ENCODE data around the gene TAPT1. TPM values are rescaled to one million over a fixed set of nuclear protein-coding genes. Genes with fewer than 3 reads are reported as not detected.

Gene TAPT1
- total RNA-seq, 1 experiment from 2014 or later: 11.1 TPM

DNA sequence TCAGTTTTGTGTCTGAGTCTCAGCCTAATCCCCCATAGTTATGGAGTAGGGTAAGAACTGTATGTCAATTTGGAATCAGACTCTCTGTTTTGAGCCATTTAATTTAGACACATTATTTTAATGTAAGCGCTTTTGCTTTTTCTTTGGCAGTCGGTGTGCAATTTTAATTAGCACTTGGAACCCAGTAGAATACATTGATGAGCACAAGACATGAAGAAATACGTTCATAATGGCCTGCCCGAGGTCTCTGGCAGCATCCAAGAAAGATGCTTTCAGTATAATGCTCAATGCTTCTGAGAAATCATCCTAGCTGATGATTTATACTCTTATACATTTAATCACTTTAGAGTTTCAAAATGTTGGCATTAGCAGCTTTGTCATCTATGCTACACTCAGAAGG lies 8.9 kb upstream of the TAPT1 start:
- Histone ChIP-seq H2BK20ac (ENCODE audit: low read depth, low read length, poor library complexity, severe bottlenecking) (no peak overlapping the region), H3K9ac (ENCODE audit: extremely low read depth, insufficient read length, low read length) (no peak overlapping the region), H3K79me2 (ENCODE audit: insufficient read depth, low read length) (no peaks in the 10 kb centered on the region), H2BK15ac (ENCODE audit: low read depth, low read length) (no peak overlapping the region), H3K4me2 (ENCODE audit: insufficient read depth, insufficient read length, low read length) (no peak overlapping the region), H4K5ac (ENCODE audit: insufficient read length, low read depth, low read length) (no peak overlapping the region), H3K14ac (ENCODE audit: insufficient read depth, low read length) (no peak overlapping the region), H2AK5ac (ENCODE audit: insufficient read length, low read length) (no peak overlapping the region), H3K18ac (ENCODE audit: insufficient read length, low read depth, low read length) (no peak overlapping the region), H3K4me1 (ENCODE audit: insufficient read depth, low read length) (peaks cover 5% of the 10 kb centered on the region; the same call in 1 of the 2 replicates), H3K79me1 (ENCODE audit: insufficient read depth, low read depth, low read length, poor library complexity, severe bottlenecking) (no peaks in the 10 kb centered on the region), H3K56ac (ENCODE audit: insufficient read length, low read depth, low read length) (no peak overlapping the region), H3K27me3 (ENCODE audit: insufficient read depth, low read length) (no peaks in the 10 kb centered on the region), H4K91ac (ENCODE audit: insufficient read length, low read depth, low read length) (no peak overlapping the region), H4K8ac (replicated peaks; ENCODE audit: insufficient read length, low read depth, low read length) (no peak overlapping the region), H3K23ac (ENCODE audit: insufficient read length, low read depth, low read length) (no peak overlapping the region), H2BK5ac (ENCODE audit: insufficient read length, low read length) (no peak overlapping the region), H3K9me3 (ENCODE audit: control insufficient read depth, low read depth, low read length) (no peaks in the 10 kb centered on the region), H2AFZ (ENCODE audit: low read length) (no peak overlapping the region), H3K23me2 (ENCODE audit: insufficient read length, low read depth, low read length, poor library complexity, severe bottlenecking) (no peaks in the 10 kb centered on the region), H3K27ac (ENCODE audit: insufficient read length, low read depth, low read length) (no peak overlapping the region), H3K4ac (ENCODE audit: low read depth, low read length) (no peak overlapping the region), H3T11ph (ENCODE audit: low read length) (no peak overlapping the region), H2BK120ac (ENCODE audit: low read depth, low read length, poor library complexity, severe bottlenecking) (no peak overlapping the region), H2BK12ac (ENCODE audit: insufficient read length, low read depth, low read length) (no peak overlapping the region), H4K20me1 (ENCODE audit: control insufficient read depth, insufficient read depth, insufficient read length) (no peaks in the 10 kb centered on the region)
- no peak for DNase-seq
- Mint-ChIP-seq H3K27ac (no peak overlapping the region), H3K9me3 (no peaks in the 10 kb centered on the region), H3K27me3 (ENCODE audit: low read depth) (no peaks in the 10 kb centered on the region), H3K4me3 (no peak overlapping the region), H3K36me3 (ENCODE audit: insufficient read depth in 1 of 3, low read depth in 3 of 3) (no peaks in the 10 kb centered on the region), H3K4me1 (peaks cover 11% of the 10 kb centered on the region in 2 experiments)
- WGBS (ENCODE audit: extremely low coverage, insufficient read length, low lambda C conversion rate): no CpG with 5 or more reads among the region's 4 CpGs
- TF ChIP-seq, protein P1, sequence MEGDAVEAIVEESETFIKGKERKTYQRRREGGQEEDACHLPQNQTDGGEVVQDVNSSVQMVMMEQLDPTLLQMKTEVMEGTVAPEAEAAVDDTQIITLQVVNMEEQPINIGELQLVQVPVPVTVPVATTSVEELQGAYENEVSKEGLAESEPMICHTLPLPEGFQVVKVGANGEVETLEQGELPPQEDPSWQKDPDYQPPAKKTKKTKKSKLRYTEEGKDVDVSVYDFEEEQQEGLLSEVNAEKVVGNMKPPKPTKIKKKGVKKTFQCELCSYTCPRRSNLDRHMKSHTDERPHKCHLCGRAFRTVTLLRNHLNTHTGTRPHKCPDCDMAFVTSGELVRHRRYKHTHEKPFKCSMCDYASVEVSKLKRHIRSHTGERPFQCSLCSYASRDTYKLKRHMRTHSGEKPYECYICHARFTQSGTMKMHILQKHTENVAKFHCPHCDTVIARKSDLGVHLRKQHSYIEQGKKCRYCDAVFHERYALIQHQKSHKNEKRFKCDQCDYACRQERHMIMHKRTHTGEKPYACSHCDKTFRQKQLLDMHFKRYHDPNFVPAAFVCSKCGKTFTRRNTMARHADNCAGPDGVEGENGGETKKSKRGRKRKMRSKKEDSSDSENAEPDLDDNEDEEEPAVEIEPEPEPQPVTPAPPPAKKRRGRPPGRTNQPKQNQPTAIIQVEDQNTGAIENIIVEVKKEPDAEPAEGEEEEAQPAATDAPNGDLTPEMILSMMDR (conservative IDR thresholded peaks at IDR 0.05): no peak
